SU-DHL-6 (cell line): Measurements from ENCODE around the gene CPZ.

Experiments
- EZH2phosphoT487 ChIP-seq: fragments of 200-600 bp; sonication (generic), shearing (Covaris generic); conservative IDR thresholded peaks from 2 replicates; pipeline ENCODE4 v1.6.1; 2018; ENCODE audit warnings: mild to moderate bottlenecking, antibody characterized with exemption, low read length, moderate library complexity, mixed read lengths
- TF ChIP-seq, protein P1 (sequence below): fragments of 200-600 bp; sonication (generic); IDR thresholded peaks from one replicate; pipeline ENCODE4 v1.5.1; 2017; ENCODE audit warnings: antibody characterized with exemption, mild to moderate bottlenecking, low read length, moderate library complexity; ENCODE audit not compliant: insufficient read depth, poor library complexity, severe bottlenecking

DNA sequence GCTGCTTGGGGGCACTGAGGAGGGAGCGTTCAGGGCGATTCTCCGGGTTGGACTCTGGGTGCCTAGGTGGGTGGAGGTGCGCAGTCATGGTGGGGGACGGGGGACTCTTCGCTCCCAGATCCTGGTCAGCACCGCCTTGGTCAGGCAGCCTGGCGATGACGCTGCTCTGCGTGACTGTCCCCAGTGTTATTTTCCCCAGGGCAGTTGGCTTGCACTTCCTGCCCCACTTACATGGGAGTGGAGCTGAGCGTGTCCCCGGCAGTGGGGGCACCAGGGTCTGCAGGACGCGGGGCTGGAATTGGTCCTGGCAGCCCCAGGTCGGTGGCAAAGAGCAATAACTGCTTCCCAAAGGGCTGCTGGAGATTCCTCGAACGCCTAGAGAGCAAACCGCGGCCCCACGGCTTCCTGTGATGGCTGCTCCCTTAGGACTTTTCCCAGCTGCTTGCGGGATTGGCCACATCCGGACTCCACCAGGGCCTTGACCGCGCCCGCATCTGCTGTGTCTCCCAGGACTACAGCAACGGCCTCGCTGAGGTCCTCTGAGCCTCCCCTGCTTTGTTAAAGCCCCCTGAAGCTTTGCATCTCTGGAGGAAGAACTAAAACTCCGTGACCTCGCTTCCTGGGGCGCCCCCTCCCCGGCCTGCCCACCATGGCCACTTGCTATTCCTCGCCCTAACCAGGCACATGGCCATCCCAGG is 47.7 kb upstream of the CPZ start:
- TF ChIP-seq, protein P1, sequence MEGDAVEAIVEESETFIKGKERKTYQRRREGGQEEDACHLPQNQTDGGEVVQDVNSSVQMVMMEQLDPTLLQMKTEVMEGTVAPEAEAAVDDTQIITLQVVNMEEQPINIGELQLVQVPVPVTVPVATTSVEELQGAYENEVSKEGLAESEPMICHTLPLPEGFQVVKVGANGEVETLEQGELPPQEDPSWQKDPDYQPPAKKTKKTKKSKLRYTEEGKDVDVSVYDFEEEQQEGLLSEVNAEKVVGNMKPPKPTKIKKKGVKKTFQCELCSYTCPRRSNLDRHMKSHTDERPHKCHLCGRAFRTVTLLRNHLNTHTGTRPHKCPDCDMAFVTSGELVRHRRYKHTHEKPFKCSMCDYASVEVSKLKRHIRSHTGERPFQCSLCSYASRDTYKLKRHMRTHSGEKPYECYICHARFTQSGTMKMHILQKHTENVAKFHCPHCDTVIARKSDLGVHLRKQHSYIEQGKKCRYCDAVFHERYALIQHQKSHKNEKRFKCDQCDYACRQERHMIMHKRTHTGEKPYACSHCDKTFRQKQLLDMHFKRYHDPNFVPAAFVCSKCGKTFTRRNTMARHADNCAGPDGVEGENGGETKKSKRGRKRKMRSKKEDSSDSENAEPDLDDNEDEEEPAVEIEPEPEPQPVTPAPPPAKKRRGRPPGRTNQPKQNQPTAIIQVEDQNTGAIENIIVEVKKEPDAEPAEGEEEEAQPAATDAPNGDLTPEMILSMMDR = no peak
- TF ChIP-seq EZH2phosphoT487 = no peak
